GM18520 (cell line): ENCODE data around the gene CD48.
"Not testable (repeated sequence)": the region's sequence is repeated elsewhere in the genome, so short reads cannot be mapped to it uniquely, and the experiment has no call there.

ENCODE experiments used
- ATAC-seq: cut with Tn5 transposase; IDR thresholded peaks from one replicate; pipeline ENCODE4 v1.9.1; 2021; ENCODE audit not compliant: unreplicated experiment

Gene CD48

GRCh38 chr1:160657250-160657781 lies 54.3 kb downstream of the CD48 start:
- ATAC-seq: no peak

- ATAC-seq: no peak
Observed at GRCh38 chr1:160656737-160657136, 54.9 kb downstream of the CD48 start.

GRCh38 chr1:160653620-160654016 lies 58.0 kb downstream of the CD48 start:
- no peak for ATAC-seq

GRCh38 chr1:160652924-160653619 lies 58.5 kb downstream of the CD48 start:
- no peak for ATAC-seq

- ATAC-seq: not testable (repeated sequence)
Observed at GRCh38 chr1:160652065-160652641, 59.5 kb downstream of the CD48 start.

GRCh38 chr1:160651433-160652064 lies 60.1 kb downstream of the CD48 start:
- ATAC-seq: no peak

GRCh38 chr1:160647329-160647720 lies 64.3 kb downstream of the CD48 start:
- no peak for ATAC-seq

- ATAC-seq: peak; percentile 54
Observed at GRCh38 chr1:160646711-160647328, 64.8 kb downstream of the CD48 start, which contains the start of gene SLAMF1. Gene SLAMF1 (minus strand): TSS chr1:160647044. CDS start chr1:160646945, 99 bp downstream.

GRCh38 chr1:160646180-160646579 lies 65.4 kb downstream of the CD48 start:
- ATAC-seq: no peak

GRCh38 chr1:160645386-160646130 lies 66.1 kb downstream of the CD48 start:
- ATAC-seq: no peak

GRCh38 chr1:160644399-160644798 lies 67.2 kb downstream of the CD48 start:
- no peak for ATAC-seq

- ATAC-seq: no peak
Observed at GRCh38 chr1:160643138-160643537, 68.5 kb downstream of the CD48 start.

- no peak for ATAC-seq
Observed at GRCh38 chr1:160642281-160642644, 69.4 kb downstream of the CD48 start.

GRCh38 chr1:160641323-160642280 lies 70.0 kb downstream of the CD48 start:
- ATAC-seq: no peak

GRCh38 chr1:160640359-160641123 lies 71.1 kb downstream of the CD48 start:
- no peak for ATAC-seq

GRCh38 chr1:160639652-160640051 lies 72.0 kb downstream of the CD48 start:
- no peak for ATAC-seq

- ATAC-seq: no peak
Observed at GRCh38 chr1:160638926-160639325, 72.7 kb downstream of the CD48 start.

- ATAC-seq: no peak
Observed at GRCh38 chr1:160638540-160638857, 73.1 kb downstream of the CD48 start.

- no peak for ATAC-seq
Observed at GRCh38 chr1:160637821-160638539, 73.6 kb downstream of the CD48 start.
